Fibroblast of the aortic adventitia (primary cell): ENCODE measurements around the gene SPATC1L. TPM values are rescaled to one million over a fixed set of nuclear protein-coding genes. Genes with fewer than 3 reads are reported as not detected.

Experiments used
- DNase-seq: peaks from one replicate; pipeline ENCODE4 v3.0.0-alpha.2; 2010; ENCODE audit warnings: low read depth
- H3K4me3 ChIP-seq: 2 replicates; pipeline ENCODE4 v1.5.1; 2011; ENCODE audit warnings: low read depth, mild to moderate bottlenecking, control low read depth, low read length, moderate library complexity
- total RNA-seq: library from RNA; depleted of rRNA; stranded (reverse); fragments of >200 nt; gene quantifications from 2 replicates; pipeline ENCODE4 v1.2.3, GENCODE V29; 2012; ENCODE audit warnings: low replicate concordance
- TF ChIP-seq, protein P1 (sequence below): IDR thresholded peaks from 2 replicates; pipeline ENCODE4 v1.5.1; 2011; ENCODE audit warnings: mild to moderate bottlenecking, low read length, control low read depth, inconsistent platforms; ENCODE audit not compliant: insufficient read depth

The SPATC1L gene
- total RNA-seq, 1 donor = 9.4 TPM

GRCh38 chr21:46219591-46220239, 35.5 kb upstream of the SPATC1L start:
- TF ChIP-seq, protein P1, sequence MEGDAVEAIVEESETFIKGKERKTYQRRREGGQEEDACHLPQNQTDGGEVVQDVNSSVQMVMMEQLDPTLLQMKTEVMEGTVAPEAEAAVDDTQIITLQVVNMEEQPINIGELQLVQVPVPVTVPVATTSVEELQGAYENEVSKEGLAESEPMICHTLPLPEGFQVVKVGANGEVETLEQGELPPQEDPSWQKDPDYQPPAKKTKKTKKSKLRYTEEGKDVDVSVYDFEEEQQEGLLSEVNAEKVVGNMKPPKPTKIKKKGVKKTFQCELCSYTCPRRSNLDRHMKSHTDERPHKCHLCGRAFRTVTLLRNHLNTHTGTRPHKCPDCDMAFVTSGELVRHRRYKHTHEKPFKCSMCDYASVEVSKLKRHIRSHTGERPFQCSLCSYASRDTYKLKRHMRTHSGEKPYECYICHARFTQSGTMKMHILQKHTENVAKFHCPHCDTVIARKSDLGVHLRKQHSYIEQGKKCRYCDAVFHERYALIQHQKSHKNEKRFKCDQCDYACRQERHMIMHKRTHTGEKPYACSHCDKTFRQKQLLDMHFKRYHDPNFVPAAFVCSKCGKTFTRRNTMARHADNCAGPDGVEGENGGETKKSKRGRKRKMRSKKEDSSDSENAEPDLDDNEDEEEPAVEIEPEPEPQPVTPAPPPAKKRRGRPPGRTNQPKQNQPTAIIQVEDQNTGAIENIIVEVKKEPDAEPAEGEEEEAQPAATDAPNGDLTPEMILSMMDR = no peak
- DNase-seq = no peak
- no peak overlapping the region for H3K4me3 ChIP-seq

DNA sequence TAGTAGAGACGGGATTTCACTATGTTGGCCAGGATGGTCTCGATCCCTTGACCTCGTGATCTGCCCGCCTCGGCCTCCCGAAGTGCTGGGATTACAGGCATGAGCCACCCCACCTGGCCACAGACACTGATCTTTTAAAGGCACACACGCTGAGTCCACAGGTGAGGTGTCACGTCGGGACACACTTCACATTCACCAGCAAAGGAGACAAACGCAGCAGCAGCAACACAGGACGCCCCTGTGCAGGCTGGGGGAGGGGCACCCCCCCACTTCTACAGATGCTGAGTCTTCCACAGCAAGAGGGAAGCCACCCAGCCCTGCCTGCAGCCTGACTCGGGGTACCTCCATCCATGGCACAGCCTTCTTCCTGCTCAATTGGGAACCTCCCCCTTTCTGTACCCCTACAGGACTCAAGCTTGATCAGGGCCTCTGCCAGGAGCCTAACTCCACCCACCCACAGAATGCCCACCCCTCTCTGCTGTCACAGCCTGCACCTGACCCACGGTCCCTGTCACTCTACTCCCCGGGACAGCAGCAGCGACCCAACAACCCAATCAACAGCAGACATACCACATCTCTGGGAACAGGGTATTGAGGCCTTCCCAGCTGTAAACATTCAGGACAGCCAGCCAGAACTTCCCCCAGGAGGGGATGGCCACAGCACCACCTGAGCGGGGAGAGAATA, 34.8 kb upstream of the SPATC1L start:
- DNase-seq = no peak
- no peak overlapping the region for H3K4me3 ChIP-seq
- TF ChIP-seq, protein P1 = no peak

- no peak for DNase-seq
- no peak overlapping the region for H3K4me3 ChIP-seq
- TF ChIP-seq, protein P1 = no peak
Measured at GRCh38 chr21:46217511-46218196, 33.4 kb upstream of the SPATC1L start.

DNA sequence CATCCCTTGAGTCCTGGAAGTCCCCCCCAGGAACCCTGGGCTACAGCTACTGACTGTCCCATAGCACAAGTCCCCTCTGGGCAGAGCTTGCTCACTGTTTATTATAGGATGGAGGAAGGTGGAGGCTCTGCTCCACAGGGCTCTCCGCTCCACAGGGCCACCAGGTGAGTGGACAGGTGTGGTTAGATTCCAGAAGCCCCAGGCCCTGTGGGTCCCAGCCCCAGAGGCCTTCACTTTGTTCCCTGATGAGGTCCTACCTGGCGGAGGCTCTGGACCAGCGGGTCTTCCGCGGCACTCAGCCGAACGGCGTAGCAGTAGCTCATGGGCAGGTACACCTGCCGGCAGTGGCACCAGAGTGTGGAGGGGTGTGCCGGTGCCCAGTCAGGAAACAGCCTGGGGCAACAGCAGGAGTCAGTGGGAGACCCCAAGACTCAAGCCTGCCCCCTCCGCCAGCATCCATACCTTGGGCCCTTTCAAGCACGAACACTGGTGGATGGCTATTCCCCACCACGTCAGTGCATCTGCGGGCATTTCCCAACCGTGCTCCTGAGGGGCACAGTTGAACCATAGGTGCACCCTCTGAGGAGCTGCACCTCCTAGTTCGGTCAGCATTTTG, 32.0 kb upstream of the SPATC1L start:
- DNase-seq = no peak
- H3K4me3 ChIP-seq = no peak overlapping the region
- TF ChIP-seq, protein P1 = no peak

- TF ChIP-seq, protein P1 = no peak
- H3K4me3 ChIP-seq = no peak overlapping the region
- DNase-seq = no peak
Measured at GRCh38 chr21:46215436-46216131, 31.3 kb upstream of the SPATC1L start.
